Suprapubic skin (tissue), 4 donors: Measurements from ENCODE around the gene CAPN9. TPM values are rescaled to one million over a fixed set of nuclear protein-coding genes. Genes with fewer than 3 reads are reported as not detected.
"Not testable (repeated sequence)": the region's sequence is repeated elsewhere in the genome, so short reads cannot be mapped to it uniquely, and the experiment has no call there.

Source experiments
- DNase-seq, 2 donors: peaks; one replicate each; pipeline ENCODE4 v3.0.0-alpha.2; 2019; ENCODE audit warnings: low spot score in 2 of 2
- H3K27ac ChIP-seq: fragments of 200-600 bp; sonication (generic); one replicate; pipeline ENCODE4 v1.5.1; 2019
- H3K27me3 ChIP-seq: fragments of 200-600 bp; sonication (generic); one replicate; pipeline ENCODE4 v1.5.1; 2019
- H3K36me3 ChIP-seq: fragments of 200-600 bp; sonication (generic); one replicate; pipeline ENCODE4 v1.5.1; 2019
- H3K4me1 ChIP-seq: fragments of 200-600 bp; sonication (generic); one replicate; pipeline ENCODE4 v1.5.1; 2019
- H3K4me3 ChIP-seq: fragments of 200-600 bp; sonication (generic); one replicate; pipeline ENCODE4 v1.5.1; 2019; ENCODE audit warnings: mild to moderate bottlenecking
- H3K9me3 ChIP-seq: fragments of 200-600 bp; sonication (generic); one replicate; pipeline ENCODE4 v1.5.1; 2019
- EP300 ChIP-seq: sonication (generic); formaldehyde crosslinking; IDR thresholded peaks from one replicate; pipeline ENCODE4 v1.6.1; 2017; ENCODE audit warnings: antibody characterized with exemption
- POLR2A ChIP-seq, 2 donors: fragments of 450-650 bp; IDR thresholded peaks; one replicate each; pipeline ENCODE4 v1.6.1; 2017; ENCODE audit warnings: antibody characterized with exemption in 2 of 2, mild to moderate bottlenecking in 2 of 2, moderate library complexity in 2 of 2
- POLR2AphosphoS5 ChIP-seq, 3 donors: sonication (generic); formaldehyde crosslinking; IDR thresholded peaks; one replicate each; pipeline ENCODE4 v1.6.1; 2017; ENCODE audit warnings: antibody characterized with exemption in 3 of 3
- WGBS: methylation state at CpG from one replicate; pipeline ENCODE4 v1.1.5; 2018; 5-methylcytosine and 5-hydroxymethylcytosine counted together
- total RNA-seq, 4 donors: library from RNA; depleted of rRNA; stranded (reverse); fragments of >200 nt; gene quantifications; one replicate each; pipeline ENCODE4 v1.1.0, GENCODE V29; 2016
- TF ChIP-seq, protein P1 (sequence below), 2 donors: fragments of 200-600 bp in 1 of 2; fragments of 450-650 bp in 1 of 2; sonication (generic) in 1 of 2; IDR thresholded peaks; one replicate each; pipeline ENCODE4 v1.5.1; 2016 to 2019; ENCODE audit warnings: antibody characterized with exemption in 2 of 2, mild to moderate bottlenecking in 1 of 2, moderate library complexity in 1 of 2

Gene CAPN9
- total RNA-seq, 4 donors from 2014 or later: 0.48 to 4.2 TPM; not detected in 2

DNA sequence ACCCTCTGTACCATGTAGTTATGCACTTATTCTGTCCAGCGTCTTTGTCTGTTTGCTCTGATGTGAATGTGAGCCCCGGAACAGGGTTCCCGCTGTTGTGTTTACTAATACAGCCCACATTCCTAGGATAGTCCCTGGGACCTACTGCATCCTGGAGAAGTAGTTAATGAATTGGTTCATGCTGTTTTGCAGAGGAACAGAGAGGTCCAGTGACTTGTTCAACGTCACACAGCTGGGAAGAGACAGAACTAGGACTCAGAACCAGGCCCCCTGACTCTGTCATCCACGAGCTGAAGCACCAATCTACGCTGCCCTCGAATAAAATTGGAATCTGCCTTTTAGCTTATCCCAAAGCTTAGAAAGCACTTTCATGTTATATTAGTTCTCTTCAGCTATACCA is 34.0 kb upstream of the CAPN9 start:
- no peak for DNase-seq
- H3K4me3 ChIP-seq: no peak overlapping the region
- TF ChIP-seq, protein P1, sequence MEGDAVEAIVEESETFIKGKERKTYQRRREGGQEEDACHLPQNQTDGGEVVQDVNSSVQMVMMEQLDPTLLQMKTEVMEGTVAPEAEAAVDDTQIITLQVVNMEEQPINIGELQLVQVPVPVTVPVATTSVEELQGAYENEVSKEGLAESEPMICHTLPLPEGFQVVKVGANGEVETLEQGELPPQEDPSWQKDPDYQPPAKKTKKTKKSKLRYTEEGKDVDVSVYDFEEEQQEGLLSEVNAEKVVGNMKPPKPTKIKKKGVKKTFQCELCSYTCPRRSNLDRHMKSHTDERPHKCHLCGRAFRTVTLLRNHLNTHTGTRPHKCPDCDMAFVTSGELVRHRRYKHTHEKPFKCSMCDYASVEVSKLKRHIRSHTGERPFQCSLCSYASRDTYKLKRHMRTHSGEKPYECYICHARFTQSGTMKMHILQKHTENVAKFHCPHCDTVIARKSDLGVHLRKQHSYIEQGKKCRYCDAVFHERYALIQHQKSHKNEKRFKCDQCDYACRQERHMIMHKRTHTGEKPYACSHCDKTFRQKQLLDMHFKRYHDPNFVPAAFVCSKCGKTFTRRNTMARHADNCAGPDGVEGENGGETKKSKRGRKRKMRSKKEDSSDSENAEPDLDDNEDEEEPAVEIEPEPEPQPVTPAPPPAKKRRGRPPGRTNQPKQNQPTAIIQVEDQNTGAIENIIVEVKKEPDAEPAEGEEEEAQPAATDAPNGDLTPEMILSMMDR (IDR thresholded peaks at IDR 0.05): no peak
- TF ChIP-seq POLR2AphosphoS5 (IDR thresholded peaks at IDR 0.05) (no peak), POLR2A (IDR thresholded peaks at IDR 0.05) (no peak), EP300 (no peak)
- 80% methylated on average over 7 of the region's 7 CpGs for WGBS
- no peaks in the 10 kb centered on the region for H3K9me3 ChIP-seq
- no peaks in the 10 kb centered on the region for H3K36me3 ChIP-seq
- H3K4me1 ChIP-seq: peaks cover 9% of the 10 kb centered on the region
- H3K27ac ChIP-seq: no peak overlapping the region
- H3K27me3 ChIP-seq: no peaks in the 10 kb centered on the region

DNA sequence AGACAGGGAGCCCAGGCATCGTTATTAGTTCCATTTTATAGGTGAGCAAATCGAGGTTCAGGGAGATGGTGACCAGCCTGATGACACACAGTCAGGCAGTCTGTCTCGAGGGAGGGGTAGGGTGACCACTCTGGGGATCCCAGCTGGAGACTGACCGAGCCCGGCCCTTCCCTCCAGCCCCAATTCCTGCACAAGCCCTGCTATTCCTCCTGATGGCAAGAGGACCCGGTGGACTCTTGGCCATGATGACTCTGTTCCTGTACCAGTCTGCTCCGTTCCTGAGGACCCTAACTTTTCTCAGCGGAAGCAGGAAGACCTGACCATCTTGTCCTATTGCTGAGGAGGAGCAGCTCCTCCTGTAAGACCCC is 33.7 kb upstream of the CAPN9 start:
- H3K27ac ChIP-seq: no peak overlapping the region
- no peak for DNase-seq
- H3K4me1 ChIP-seq: peaks cover 7% of the 10 kb centered on the region
- no peaks in the 10 kb centered on the region for H3K9me3 ChIP-seq
- no peaks in the 10 kb centered on the region for H3K36me3 ChIP-seq
- no peak for TF ChIP-seq EP300
- TF ChIP-seq, protein P1 (IDR thresholded peaks at IDR 0.05): no peak
- TF ChIP-seq POLR2A (IDR thresholded peaks at IDR 0.05): no peak
- no peak for TF ChIP-seq POLR2AphosphoS5 (IDR thresholded peaks at IDR 0.05)
- peak overlapping the region; percentile 6 for H3K4me3 ChIP-seq
- no peaks in the 10 kb centered on the region for H3K27me3 ChIP-seq
- WGBS: 83% methylated on average over 8 of the region's 8 CpGs

DNA sequence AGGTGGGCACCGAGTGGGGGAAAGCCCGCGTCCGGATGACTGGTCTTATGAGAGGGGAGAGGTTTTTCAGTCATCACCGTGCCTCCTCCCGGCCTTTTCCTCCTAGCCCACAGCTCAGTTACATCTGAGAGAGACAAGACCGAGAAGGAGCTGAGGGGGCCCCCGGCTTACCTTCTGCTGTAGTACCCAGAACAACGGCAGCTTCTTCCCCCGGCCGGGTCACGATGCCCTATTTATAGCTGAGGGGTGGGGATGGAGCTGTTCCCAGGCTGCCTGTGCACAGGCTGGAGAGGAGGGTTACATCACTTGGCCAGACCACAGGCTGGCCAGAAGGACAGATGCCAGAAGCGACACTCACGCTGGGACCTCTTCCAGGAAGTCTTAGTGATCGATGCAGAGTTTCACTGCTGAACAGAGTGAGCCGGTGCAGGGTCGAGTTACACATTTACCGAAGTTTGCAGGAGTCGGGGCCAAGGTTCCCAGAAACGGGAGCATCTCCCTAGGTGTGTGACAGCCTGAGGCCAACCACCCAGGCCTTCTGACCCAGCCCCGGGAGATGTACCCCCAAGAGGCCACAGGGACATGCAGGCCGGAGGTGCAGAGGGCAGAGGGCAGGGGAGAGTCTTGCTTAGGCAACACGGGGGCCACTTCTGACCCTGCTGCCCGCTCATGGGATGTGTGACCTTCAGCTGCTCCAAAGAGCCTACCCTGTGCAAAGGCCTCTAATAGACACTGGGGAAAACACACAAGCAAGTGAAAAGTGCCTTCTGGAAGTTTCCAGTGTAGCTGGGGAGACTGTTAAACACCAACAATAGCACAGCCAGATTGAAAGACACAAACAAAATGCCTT is 33.0 kb upstream of the CAPN9 start, which contains the start of gene AGT:
AGT (minus strand) TSS at position 208 of the 850 bp plus-strand sequence. CDS start 3,299 bp downstream, outside the sequence.
- DNase-seq: peak in 1 of 2 donors; percentile 76
- Histone ChIP-seq H3K9me3 (no peaks in the 10 kb centered on the region), H3K36me3 (no peaks in the 10 kb centered on the region), H3K4me3 (peak within 1 kb of the TSS; percentile 6), H3K4me1 (peaks cover 7% of the 10 kb centered on the region), H3K27ac (no peak within 1 kb of the TSS), H3K27me3 (no peaks in the 10 kb centered on the region)
- WGBS: 40% methylated on average over 20 of the region's 24 CpGs
- TF ChIP-seq EP300 (no peak), POLR2AphosphoS5 (IDR thresholded peaks at IDR 0.05) (no peak), POLR2A (IDR thresholded peaks at IDR 0.05) (no peak)
- TF ChIP-seq, protein P1 (IDR thresholded peaks at IDR 0.05): no peak

DNA sequence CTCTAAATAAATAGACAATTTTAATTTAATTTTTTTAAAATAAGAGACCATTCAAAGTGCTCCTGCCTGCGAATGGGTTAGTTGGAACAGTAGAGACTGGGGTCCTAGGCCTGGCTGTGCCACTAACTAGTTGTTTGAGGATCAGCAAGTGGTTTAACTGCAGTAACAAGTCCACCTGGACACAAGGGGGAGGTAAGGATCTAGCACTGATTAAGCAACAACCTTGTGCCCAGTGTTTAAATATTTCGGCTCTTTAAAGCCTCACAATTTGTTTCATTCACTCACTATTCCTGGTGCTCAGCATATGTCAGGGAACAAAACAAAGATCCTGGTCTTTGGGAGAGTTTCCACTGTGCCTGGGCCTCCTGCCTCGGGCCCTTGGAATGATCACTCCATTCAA is 31.7 kb upstream of the CAPN9 start:
- WGBS: 86% methylated on average over 3 of the region's 3 CpGs
- no peak for DNase-seq
- no peaks in the 10 kb centered on the region for H3K36me3 ChIP-seq
- no peak overlapping the region for H3K27ac ChIP-seq
- H3K27me3 ChIP-seq: no peaks in the 10 kb centered on the region
- TF ChIP-seq EP300 (no peak), POLR2AphosphoS5 (IDR thresholded peaks at IDR 0.05) (no peak), POLR2A (IDR thresholded peaks at IDR 0.05) (no peak)
- TF ChIP-seq, protein P1 (IDR thresholded peaks at IDR 0.05): no peak
- H3K9me3 ChIP-seq: no peaks in the 10 kb centered on the region
- H3K4me1 ChIP-seq: peaks cover 7% of the 10 kb centered on the region
- no peak overlapping the region for H3K4me3 ChIP-seq

DNA sequence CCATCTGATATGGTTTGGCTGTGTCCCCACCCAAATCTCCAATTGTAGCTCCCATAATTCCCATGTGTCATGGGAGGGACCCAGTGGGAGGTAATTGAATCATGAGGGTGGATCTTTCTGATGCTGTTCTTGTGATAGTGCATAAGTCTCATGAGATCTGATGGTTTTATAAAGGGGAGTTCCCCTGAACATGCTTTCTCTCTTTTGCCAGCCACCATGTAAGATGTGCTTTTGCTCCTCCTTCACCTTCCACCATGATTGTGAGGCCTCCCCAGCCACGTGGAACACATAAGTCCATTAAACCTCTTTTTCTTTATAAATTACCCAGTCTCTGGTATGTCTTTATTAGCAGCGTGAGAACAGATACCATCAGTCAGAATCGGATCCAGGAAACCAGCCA is 30.7 kb upstream of the CAPN9 start:
- H3K4me3 ChIP-seq, H3K36me3 ChIP-seq, H3K9me3 ChIP-seq, H3K27me3 ChIP-seq, H3K4me1 ChIP-seq, H3K27ac ChIP-seq, DNase-seq: not testable (repeated sequence)
- 44% methylated on average over 3 of the region's 3 CpGs for WGBS
